HL-60 (cell line): Measurements from ENCODE around the gene DPEP2.

ENCODE experiments used
- CTCF ChIP-seq: IDR thresholded peaks from one replicate; pipeline ENCODE4 v1.5.1; 2011; ENCODE audit warnings: low read length, control low read depth, inconsistent platforms; ENCODE audit not compliant: insufficient read depth
- GABPA ChIP-seq: IDR thresholded peaks from 2 replicates; pipeline ENCODE4 v1.6.1; 2012; ENCODE audit warnings: low read depth

GRCh38 chr16:67943619-67944504 is 55.4 kb downstream of the DPEP2 start, which contains the start of gene LCAT:
- TF ChIP-seq GABPA, result no peak
- TF ChIP-seq CTCF, result no peak
